ENCODE results near the gene CDC42BPA.
A peak's percentile ranks its signal among the peaks of the same experiment; 100 is the strongest.

CDC42BPA gene

GRCh38 chr1:227320476-227320875 is 2.2 kb upstream of the CDC42BPA start:
- Mint-ChIP-seq H3K27me3 (peaks cover 52% of the 10 kb centered on the region), H3K4me3 (no peak overlapping the region), H3K9me3 (peaks cover 7% of the 10 kb centered on the region), H3K27ac (no peak overlapping the region), H3K4me1 (peaks cover 9% of the 10 kb centered on the region), H3K36me3 (no peaks in the 10 kb centered on the region)
- ATAC-seq: no peak

GRCh38 chr1:227318853-227319607 is 738 bp upstream of the CDC42BPA start:
- Mint-ChIP-seq H3K27ac (no peak overlapping the region), H3K36me3 (no peaks in the 10 kb centered on the region), H3K9me3 (peaks cover 4% of the 10 kb centered on the region), H3K4me1 (peaks cover 9% of the 10 kb centered on the region), H3K4me3 (peak overlapping the region; percentile 56), H3K27me3 (peaks cover 66% of the 10 kb centered on the region)
- peak; percentile 24 for ATAC-seq

- Mint-ChIP-seq H3K27ac (no peak overlapping the region), H3K9me3 (no peaks in the 10 kb centered on the region), H3K36me3 (no peaks in the 10 kb centered on the region), H3K4me3 (peak overlapping the region; percentile 38), H3K27me3 (peaks cover 65% of the 10 kb centered on the region), H3K4me1 (peaks cover 9% of the 10 kb centered on the region)
- ATAC-seq: no peak
Measured at GRCh38 chr1:227317523-227318015, 723 bp downstream of the CDC42BPA start.

GRCh38 chr1:227317011-227317451 is 1.3 kb downstream of the CDC42BPA start:
- H3K27ac Mint-ChIP-seq: no peak overlapping the region
- no peaks in the 10 kb centered on the region for H3K36me3 Mint-ChIP-seq
- no peaks in the 10 kb centered on the region for H3K9me3 Mint-ChIP-seq

GRCh38 chr1:227316456-227316855 is 1.8 kb downstream of the CDC42BPA start:
- Mint-ChIP-seq H3K27ac (no peak overlapping the region), H3K4me1 (peaks cover 9% of the 10 kb centered on the region), H3K27me3 (peaks cover 67% of the 10 kb centered on the region), H3K9me3 (no peaks in the 10 kb centered on the region), H3K36me3 (no peaks in the 10 kb centered on the region), H3K4me3 (no peak overlapping the region)
- ATAC-seq: no peak

More at GRCh38 chr1:227317011-227317451, 1.3 kb downstream of the CDC42BPA start:
- H3K4me1 Mint-ChIP-seq: peaks cover 9% of the 10 kb centered on the region
- no peak overlapping the region for H3K4me3 Mint-ChIP-seq
- ATAC-seq: no peak
- peaks cover 64% of the 10 kb centered on the region for H3K27me3 Mint-ChIP-seq

GRCh38 chr1:227315629-227316346 is 2.5 kb downstream of the CDC42BPA start:
- H3K27me3 Mint-ChIP-seq: peaks cover 72% of the 10 kb centered on the region
- no peak for ATAC-seq

GRCh38 chr1:227314014-227314848 is 4.1 kb downstream of the CDC42BPA start:
- H3K36me3 Mint-ChIP-seq: no peaks in the 10 kb centered on the region
- no peak overlapping the region for H3K4me3 Mint-ChIP-seq
- peaks cover 80% of the 10 kb centered on the region for H3K27me3 Mint-ChIP-seq
- H3K9me3 Mint-ChIP-seq: no peaks in the 10 kb centered on the region
- ATAC-seq: no peak
- no peak overlapping the region for H3K27ac Mint-ChIP-seq
- H3K4me1 Mint-ChIP-seq: peaks cover 9% of the 10 kb centered on the region

More at GRCh38 chr1:227315629-227316346, 2.5 kb downstream of the CDC42BPA start:
- no peak overlapping the region for H3K27ac Mint-ChIP-seq
- H3K4me1 Mint-ChIP-seq: peaks cover 9% of the 10 kb centered on the region
- no peaks in the 10 kb centered on the region for H3K36me3 Mint-ChIP-seq
- H3K4me3 Mint-ChIP-seq: no peak overlapping the region
- H3K9me3 Mint-ChIP-seq: no peaks in the 10 kb centered on the region

- no peaks in the 10 kb centered on the region for H3K9me3 Mint-ChIP-seq
- no peaks in the 10 kb centered on the region for H3K36me3 Mint-ChIP-seq
- no peak overlapping the region for H3K4me3 Mint-ChIP-seq
- H3K4me1 Mint-ChIP-seq: peaks cover 2% of the 10 kb centered on the region
- H3K27me3 Mint-ChIP-seq: peaks cover 78% of the 10 kb centered on the region
- H3K27ac Mint-ChIP-seq: no peak overlapping the region
- ATAC-seq: no peak
Measured at GRCh38 chr1:227312361-227313025, 5.8 kb downstream of the CDC42BPA start.

GRCh38 chr1:227311389-227312001 is 6.8 kb downstream of the CDC42BPA start:
- Mint-ChIP-seq H3K27me3 (peaks cover 71% of the 10 kb centered on the region), H3K4me1 (no peaks in the 10 kb centered on the region), H3K4me3 (no peak overlapping the region), H3K9me3 (no peaks in the 10 kb centered on the region), H3K36me3 (no peaks in the 10 kb centered on the region), H3K27ac (no peak overlapping the region)
- no peak for ATAC-seq

- Mint-ChIP-seq H3K27ac (no peak overlapping the region), H3K4me3 (no peak overlapping the region), H3K36me3 (no peaks in the 10 kb centered on the region), H3K27me3 (peaks cover 52% of the 10 kb centered on the region), H3K9me3 (no peaks in the 10 kb centered on the region), H3K4me1 (no peaks in the 10 kb centered on the region)
- ATAC-seq: no peak
Measured at GRCh38 chr1:227308367-227309336, 9.6 kb downstream of the CDC42BPA start.

- Mint-ChIP-seq H3K4me1 (no peaks in the 10 kb centered on the region), H3K27me3 (peaks cover 38% of the 10 kb centered on the region), H3K27ac (no peak overlapping the region), H3K4me3 (no peak overlapping the region), H3K9me3 (no peaks in the 10 kb centered on the region), H3K36me3 (no peaks in the 10 kb centered on the region)
- ATAC-seq: no peak
Measured at GRCh38 chr1:227306689-227307088, 11.6 kb downstream of the CDC42BPA start.

GRCh38 chr1:227305894-227306626 is 12.2 kb downstream of the CDC42BPA start:
- no peak for ATAC-seq
- Mint-ChIP-seq H3K4me3 (no peak overlapping the region), H3K9me3 (no peaks in the 10 kb centered on the region), H3K27ac (no peak overlapping the region), H3K4me1 (no peaks in the 10 kb centered on the region), H3K36me3 (no peaks in the 10 kb centered on the region), H3K27me3 (peaks cover 32% of the 10 kb centered on the region)

GRCh38 chr1:227304665-227305064 is 13.6 kb downstream of the CDC42BPA start:
- no peak for ATAC-seq
- H3K27me3 Mint-ChIP-seq: peaks cover 20% of the 10 kb centered on the region
- H3K27ac Mint-ChIP-seq: no peak overlapping the region
- H3K4me3 Mint-ChIP-seq: no peak overlapping the region
- H3K9me3 Mint-ChIP-seq: no peaks in the 10 kb centered on the region
- no peaks in the 10 kb centered on the region for H3K4me1 Mint-ChIP-seq
- H3K36me3 Mint-ChIP-seq: no peaks in the 10 kb centered on the region

Measured in stimulated activated memory B cell treated with anti-CD40 and anti-IgM and Interleukin-4, amounts not matched to agents 10 μg/mL and 1 μg/mL and 100 μg/mL, for 72 hours (primary cell).